ENCODE data around the gene CDH4. TPM values are rescaled to one million over a fixed set of nuclear protein-coding genes. Genes with fewer than 3 reads are reported as not detected.
A peak's percentile ranks its signal among the peaks of the same experiment; 100 is the strongest.

Gene CDH4
- total RNA-seq, 1 donor from 2014 or later: 3.2 TPM

DNA sequence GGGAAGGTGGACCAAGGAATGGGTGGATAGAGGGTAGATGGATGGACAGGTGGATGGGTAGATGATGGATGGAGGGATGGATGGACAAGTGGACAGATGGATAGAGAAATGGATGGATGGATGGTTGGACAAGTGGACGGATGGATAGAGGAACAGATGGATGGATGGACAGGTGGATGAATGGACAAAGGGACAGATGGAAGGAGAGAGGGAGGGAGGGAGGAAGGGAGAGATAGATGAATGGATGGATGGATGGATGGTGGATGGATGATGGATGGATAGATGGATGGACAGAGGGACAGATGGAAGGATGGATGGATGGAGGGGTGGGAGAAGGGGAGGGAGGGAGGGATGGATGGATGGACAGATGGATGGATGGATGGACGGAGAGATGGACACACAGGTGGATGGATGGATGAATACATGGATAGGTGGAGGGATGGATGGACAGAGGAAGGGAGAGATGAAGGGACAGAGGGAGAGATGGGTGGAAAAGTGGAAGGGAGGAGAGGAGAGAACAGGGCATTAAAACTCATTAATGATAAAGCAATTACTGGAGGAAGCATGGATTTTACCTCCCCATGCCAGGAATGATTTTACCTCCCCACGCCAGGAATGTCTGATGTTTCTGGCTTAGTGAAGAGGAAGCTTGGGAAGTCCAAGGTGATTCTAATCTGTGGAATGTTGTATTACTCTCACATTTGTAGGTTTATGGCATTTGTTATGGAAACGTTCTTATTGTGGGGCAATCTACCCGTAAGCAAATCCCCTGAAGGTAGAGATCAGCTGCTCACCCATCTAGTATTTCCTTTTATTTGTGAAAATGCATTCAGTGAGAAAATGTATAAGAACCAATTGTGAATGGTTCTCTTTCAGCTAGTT lies 430.3 kb downstream of the CDH4 start:
- Mint-ChIP-seq H3K9me3 (ENCODE audit: unreplicated experiment) (peaks cover 4% of the 10 kb centered on the region), H3K27ac (ENCODE audit: unreplicated experiment) (no peak overlapping the region), H3K4me3 (ENCODE audit: unreplicated experiment) (no peak overlapping the region), H3K36me3 (ENCODE audit: low read depth, unreplicated experiment) (no peaks in the 10 kb centered on the region), H3K27me3 (ENCODE audit: low read depth, unreplicated experiment) (peaks cover 74% of the 10 kb centered on the region), H3K4me1 (ENCODE audit: low read depth, unreplicated experiment) (peaks cover 9% of the 10 kb centered on the region)
- H3K27me3 ChIP-seq (ENCODE audit: insufficient read depth, low read length): no peaks in the 10 kb centered on the region
- H3K4me1 ChIP-seq (ENCODE audit: insufficient read depth, low read length): no peaks in the 10 kb centered on the region
- H3K9me3 ChIP-seq (ENCODE audit: insufficient read depth, low read depth, low read length): peaks cover 2% of the 10 kb centered on the region
- H2AFZ ChIP-seq (ENCODE audit: low read depth, low read length): no peak overlapping the region
- H3K9ac ChIP-seq (ENCODE audit: low read length): no peak overlapping the region
- no peak for FAIRE-seq
- DNase-seq (ENCODE audit: low read depth): peak; percentile 42
- H3K4me3 ChIP-seq (ENCODE audit: insufficient read depth, low read depth, low read length): no peak overlapping the region
- no peaks in the 10 kb centered on the region for H3K36me3 ChIP-seq (ENCODE audit: insufficient read depth, low read length)
- H3K79me2 ChIP-seq (ENCODE audit: insufficient read depth, low read length): no peaks in the 10 kb centered on the region
- no peak for TF ChIP-seq EZH2 (IDR thresholded peaks at IDR 0.05; ENCODE audit: insufficient read depth, low read length)
- TF ChIP-seq, protein P1, sequence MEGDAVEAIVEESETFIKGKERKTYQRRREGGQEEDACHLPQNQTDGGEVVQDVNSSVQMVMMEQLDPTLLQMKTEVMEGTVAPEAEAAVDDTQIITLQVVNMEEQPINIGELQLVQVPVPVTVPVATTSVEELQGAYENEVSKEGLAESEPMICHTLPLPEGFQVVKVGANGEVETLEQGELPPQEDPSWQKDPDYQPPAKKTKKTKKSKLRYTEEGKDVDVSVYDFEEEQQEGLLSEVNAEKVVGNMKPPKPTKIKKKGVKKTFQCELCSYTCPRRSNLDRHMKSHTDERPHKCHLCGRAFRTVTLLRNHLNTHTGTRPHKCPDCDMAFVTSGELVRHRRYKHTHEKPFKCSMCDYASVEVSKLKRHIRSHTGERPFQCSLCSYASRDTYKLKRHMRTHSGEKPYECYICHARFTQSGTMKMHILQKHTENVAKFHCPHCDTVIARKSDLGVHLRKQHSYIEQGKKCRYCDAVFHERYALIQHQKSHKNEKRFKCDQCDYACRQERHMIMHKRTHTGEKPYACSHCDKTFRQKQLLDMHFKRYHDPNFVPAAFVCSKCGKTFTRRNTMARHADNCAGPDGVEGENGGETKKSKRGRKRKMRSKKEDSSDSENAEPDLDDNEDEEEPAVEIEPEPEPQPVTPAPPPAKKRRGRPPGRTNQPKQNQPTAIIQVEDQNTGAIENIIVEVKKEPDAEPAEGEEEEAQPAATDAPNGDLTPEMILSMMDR (IDR thresholded peaks at IDR 0.05; ENCODE audit: insufficient read depth, low read depth, low read length): no peak
- no peak overlapping the region for H3K27ac ChIP-seq (ENCODE audit: low read depth, low read length)
- H4K20me1 ChIP-seq (ENCODE audit: insufficient read depth, low read length): peaks cover 8% of the 10 kb centered on the region
- H3K4me2 ChIP-seq (ENCODE audit: low read length): no peak overlapping the region

DNA sequence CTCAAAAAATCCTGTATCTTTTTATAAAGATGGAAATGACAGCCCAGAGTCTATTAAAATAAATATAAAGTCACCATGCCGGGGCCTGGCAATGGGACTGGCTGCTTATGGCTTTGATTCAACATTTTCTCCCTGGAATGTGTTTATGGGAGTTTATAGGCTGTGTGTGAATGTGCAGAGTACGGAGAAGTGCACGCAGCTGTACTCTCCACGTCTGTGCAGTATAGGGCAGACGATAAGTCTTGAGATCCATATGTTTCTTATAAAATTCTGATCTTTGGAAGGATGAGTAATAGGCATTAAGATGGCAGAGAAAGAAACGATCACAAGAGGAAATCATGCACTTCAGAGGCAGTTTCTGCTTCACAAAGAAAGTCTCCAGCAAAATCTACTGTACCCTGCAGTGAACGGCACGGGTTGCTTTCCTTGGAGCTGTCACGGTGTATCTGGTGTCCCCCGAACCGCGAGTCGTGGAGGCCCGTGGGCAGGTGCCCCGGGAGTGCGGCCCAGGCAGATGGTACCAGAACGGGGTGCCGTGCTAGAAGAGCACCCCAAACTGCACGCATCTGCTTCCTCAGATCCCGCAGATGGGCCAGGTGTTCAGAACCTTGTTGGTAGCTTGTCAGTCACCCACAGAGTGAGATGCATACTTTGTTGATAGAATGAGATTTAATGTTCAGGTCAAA lies 431.1 kb downstream of the CDH4 start:
- H3K4me1 ChIP-seq (ENCODE audit: insufficient read depth, low read length): no peaks in the 10 kb centered on the region
- H3K27ac ChIP-seq (ENCODE audit: low read depth, low read length): no peak overlapping the region
- no peak overlapping the region for H3K4me2 ChIP-seq (ENCODE audit: low read length)
- H3K9ac ChIP-seq (ENCODE audit: low read length): no peak overlapping the region
- peaks cover 8% of the 10 kb centered on the region for H4K20me1 ChIP-seq (ENCODE audit: insufficient read depth, low read length)
- H3K27me3 ChIP-seq (ENCODE audit: insufficient read depth, low read length): no peaks in the 10 kb centered on the region
- H3K4me1 Mint-ChIP-seq (ENCODE audit: low read depth, unreplicated experiment): peaks cover 10% of the 10 kb centered on the region
- H3K36me3 ChIP-seq (ENCODE audit: insufficient read depth, low read length): no peaks in the 10 kb centered on the region
- H3K9me3 Mint-ChIP-seq (ENCODE audit: unreplicated experiment): peaks cover 2% of the 10 kb centered on the region
- peaks cover 73% of the 10 kb centered on the region for H3K27me3 Mint-ChIP-seq (ENCODE audit: low read depth, unreplicated experiment)
- DNase-seq (ENCODE audit: low read depth): no peak
- no peak overlapping the region for H3K27ac Mint-ChIP-seq (ENCODE audit: unreplicated experiment)
- H2AFZ ChIP-seq (ENCODE audit: low read depth, low read length): no peak overlapping the region
- no peak for TF ChIP-seq EZH2 (IDR thresholded peaks at IDR 0.05; ENCODE audit: insufficient read depth, low read length)
- TF ChIP-seq, protein P1 (IDR thresholded peaks at IDR 0.05; ENCODE audit: insufficient read depth, low read depth, low read length): no peak
- no peak overlapping the region for H3K4me3 Mint-ChIP-seq (ENCODE audit: unreplicated experiment)
- no peak for FAIRE-seq
- no peaks in the 10 kb centered on the region for H3K79me2 ChIP-seq (ENCODE audit: insufficient read depth, low read length)
- H3K4me3 ChIP-seq (ENCODE audit: insufficient read depth, low read depth, low read length): no peak overlapping the region
- no peaks in the 10 kb centered on the region for H3K36me3 Mint-ChIP-seq (ENCODE audit: low read depth, unreplicated experiment)
- peaks cover 2% of the 10 kb centered on the region for H3K9me3 ChIP-seq (ENCODE audit: insufficient read depth, low read depth, low read length)

Data from astrocyte (in vitro differentiated cells and primary cell).